ENCODE data around the gene YPEL2.
A peak's percentile ranks its signal among the peaks of the same experiment; 100 is the strongest.

DNA sequence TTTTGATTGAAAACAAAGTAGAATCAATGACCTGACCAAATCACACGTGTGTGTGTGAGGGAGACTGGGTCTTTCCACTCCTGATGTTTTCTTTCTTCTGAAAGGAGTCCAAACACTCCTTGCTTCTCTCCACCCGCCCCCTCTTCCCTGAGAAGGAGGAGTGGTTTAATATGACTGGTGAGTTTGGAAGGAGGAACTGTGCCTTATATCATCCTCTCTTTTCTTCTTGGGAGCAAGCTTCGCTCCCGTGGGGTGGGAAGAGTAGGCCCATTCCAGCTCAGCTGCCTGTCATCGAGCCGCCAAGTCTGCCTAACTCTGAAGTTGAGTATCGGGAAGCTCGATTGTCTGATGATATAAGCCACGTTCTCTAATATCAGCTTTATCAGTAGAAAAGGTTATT, 96.5 kb downstream of the YPEL2 start:
- TF ChIP-seq EP300 (IDR thresholded peaks at IDR 0.05) (no peak), POLR2A (IDR thresholded peaks at IDR 0.05) (no peak), POLR2AphosphoS5 (IDR thresholded peaks at IDR 0.05) (peak; percentile 17)
- TF ChIP-seq, protein P1, sequence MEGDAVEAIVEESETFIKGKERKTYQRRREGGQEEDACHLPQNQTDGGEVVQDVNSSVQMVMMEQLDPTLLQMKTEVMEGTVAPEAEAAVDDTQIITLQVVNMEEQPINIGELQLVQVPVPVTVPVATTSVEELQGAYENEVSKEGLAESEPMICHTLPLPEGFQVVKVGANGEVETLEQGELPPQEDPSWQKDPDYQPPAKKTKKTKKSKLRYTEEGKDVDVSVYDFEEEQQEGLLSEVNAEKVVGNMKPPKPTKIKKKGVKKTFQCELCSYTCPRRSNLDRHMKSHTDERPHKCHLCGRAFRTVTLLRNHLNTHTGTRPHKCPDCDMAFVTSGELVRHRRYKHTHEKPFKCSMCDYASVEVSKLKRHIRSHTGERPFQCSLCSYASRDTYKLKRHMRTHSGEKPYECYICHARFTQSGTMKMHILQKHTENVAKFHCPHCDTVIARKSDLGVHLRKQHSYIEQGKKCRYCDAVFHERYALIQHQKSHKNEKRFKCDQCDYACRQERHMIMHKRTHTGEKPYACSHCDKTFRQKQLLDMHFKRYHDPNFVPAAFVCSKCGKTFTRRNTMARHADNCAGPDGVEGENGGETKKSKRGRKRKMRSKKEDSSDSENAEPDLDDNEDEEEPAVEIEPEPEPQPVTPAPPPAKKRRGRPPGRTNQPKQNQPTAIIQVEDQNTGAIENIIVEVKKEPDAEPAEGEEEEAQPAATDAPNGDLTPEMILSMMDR (IDR thresholded peaks at IDR 0.05) = no peak
